Stimulated activated CD4-positive, alpha-beta T cell treated with anti-CD3 and anti-CD28 coated beads, Interleukin-15, amount 100 ng/mL, for 48 hours (primary cell): Measurements from ENCODE around the gene CEP112.
"Not testable (repeated sequence)": the region's sequence is repeated elsewhere in the genome, so short reads cannot be mapped to it uniquely, and the experiment has no call there.

Experiments
- DNase-seq, 2 donors: peaks; one replicate each; pipeline ENCODE4 v3.0.0-alpha.2; 2020; ENCODE audit warnings: low read depth in 2 of 2

CEP112 gene

GRCh38 chr17:66155055-66155454 lies 36.9 kb downstream of the CEP112 start:
- not testable (repeated sequence) for DNase-seq

GRCh38 chr17:66152756-66153155 lies 39.2 kb downstream of the CEP112 start:
- DNase-seq: no peak

GRCh38 chr17:66150708-66151107 lies 41.2 kb downstream of the CEP112 start:
- DNase-seq: no peak

- DNase-seq: no peak
Measured at GRCh38 chr17:66149562-66149961, 42.4 kb downstream of the CEP112 start.

GRCh38 chr17:66146394-66146793 lies 45.5 kb downstream of the CEP112 start:
- no peak for DNase-seq

GRCh38 chr17:66143657-66144282 lies 48.2 kb downstream of the CEP112 start:
- DNase-seq: no peak

GRCh38 chr17:66142428-66142827 lies 49.5 kb downstream of the CEP112 start:
- no peak for DNase-seq

- DNase-seq: no peak
Measured at GRCh38 chr17:66138120-66138519, 53.8 kb downstream of the CEP112 start.

GRCh38 chr17:66135896-66136295 lies 56.0 kb downstream of the CEP112 start:
- DNase-seq: no peak

- no peak for DNase-seq
Measured at GRCh38 chr17:66135219-66135618, 56.7 kb downstream of the CEP112 start.

GRCh38 chr17:66129759-66130158 lies 62.2 kb downstream of the CEP112 start:
- DNase-seq: no peak

- DNase-seq: no peak
Measured at GRCh38 chr17:66126231-66126630, 65.7 kb downstream of the CEP112 start.

- DNase-seq: no peak
Measured at GRCh38 chr17:66123163-66123562, 68.8 kb downstream of the CEP112 start.

GRCh38 chr17:66115246-66115645 lies 76.7 kb downstream of the CEP112 start:
- DNase-seq: no peak

- no peak for DNase-seq
Measured at GRCh38 chr17:66114609-66115008, 77.3 kb downstream of the CEP112 start.

- no peak for DNase-seq
Measured at GRCh38 chr17:66107731-66108130, 84.2 kb downstream of the CEP112 start.

- no peak for DNase-seq
Measured at GRCh38 chr17:66098040-66098439, 93.9 kb downstream of the CEP112 start.

- no peak for DNase-seq
Measured at GRCh38 chr17:66094727-66095126, 97.2 kb downstream of the CEP112 start.

- DNase-seq: no peak
Measured at GRCh38 chr17:66091445-66092080, 100.4 kb downstream of the CEP112 start.

GRCh38 chr17:66089764-66090163 lies 102.2 kb downstream of the CEP112 start:
- no peak for DNase-seq

- DNase-seq: no peak
Measured at GRCh38 chr17:66088173-66088572, 103.8 kb downstream of the CEP112 start.

GRCh38 chr17:66087073-66087472 lies 104.9 kb downstream of the CEP112 start:
- DNase-seq: no peak

GRCh38 chr17:66085221-66085620 lies 106.7 kb downstream of the CEP112 start:
- no peak for DNase-seq

- DNase-seq: not testable (repeated sequence)
Measured at GRCh38 chr17:66080670-66081069, 111.3 kb downstream of the CEP112 start.
